HL-60/S4 (cell line): ENCODE results near the gene SAP130.

Experiments used
- in situ Hi-C: fragments of 300-500 bp; cut with MboI; formaldehyde crosslinking; loops from 2 replicates; pipeline ENCODE4 v1.14.3; 2022; ENCODE audit warnings: low sequenced_read_pairs

Gene SAP130

GRCh38 chr2:128027801-128028667 is at the start of gene SAP130:
TSS of gene SAP130 (minus strand) at chr2:128028059. CDS start at chr2:128026292, 1,767 bp downstream.
- in situ Hi-C loops: no loop called here

GRCh38 chr2:128076461-128077106 is 48.7 kb upstream of the SAP130 start:
- in situ Hi-C loops: no loop called here

- in situ Hi-C loops: no loop called here
Observed at GRCh38 chr2:128073278-128073677, 45.4 kb upstream of the SAP130 start.

- in situ Hi-C loops: no loop called here
Observed at GRCh38 chr2:128069769-128070168, 41.9 kb upstream of the SAP130 start.

GRCh38 chr2:128064353-128064752 is 36.5 kb upstream of the SAP130 start:
- in situ Hi-C loops: no loop called here

- in situ Hi-C loops: no loop called here
Observed at GRCh38 chr2:128062571-128062970, 34.7 kb upstream of the SAP130 start.

GRCh38 chr2:128058114-128058513 is 30.3 kb upstream of the SAP130 start:
- in situ Hi-C loops: no loop called here

GRCh38 chr2:128057334-128057733 is 29.5 kb upstream of the SAP130 start:
- in situ Hi-C loops: no loop called here

GRCh38 chr2:128054104-128054885 is 26.4 kb upstream of the SAP130 start:
- in situ Hi-C loops: no loop called here

GRCh38 chr2:128053331-128053730 is 25.5 kb upstream of the SAP130 start:
- in situ Hi-C loops: no loop called here

GRCh38 chr2:128043041-128043440 is 15.2 kb upstream of the SAP130 start:
- in situ Hi-C loops: no loop called here

GRCh38 chr2:128041561-128041960 is 13.7 kb upstream of the SAP130 start:
- in situ Hi-C loops: no loop called here

GRCh38 chr2:128040166-128040771 is 12.4 kb upstream of the SAP130 start:
- in situ Hi-C loops: no loop called here

- in situ Hi-C loops: no loop called here
Observed at GRCh38 chr2:128039535-128039934, 11.7 kb upstream of the SAP130 start.

- in situ Hi-C loops: no loop called here
Observed at GRCh38 chr2:128038411-128038810, 10.6 kb upstream of the SAP130 start.

GRCh38 chr2:128037649-128038048 is 9.8 kb upstream of the SAP130 start:
- in situ Hi-C loops: no loop called here

GRCh38 chr2:128036748-128037607 is 9.1 kb upstream of the SAP130 start:
- in situ Hi-C loops: no loop called here

- in situ Hi-C loops: no loop called here
Observed at GRCh38 chr2:128032092-128032491, 4.2 kb upstream of the SAP130 start.

GRCh38 chr2:128028668-128029054 is 802 bp upstream of the SAP130 start:
- in situ Hi-C loops: no loop called here

- in situ Hi-C loops: no loop called here
Observed at GRCh38 chr2:128027278-128027800, 520 bp downstream of the SAP130 start.
